ENCODE measurements around the gene GRIK5.

GRIK5 gene

GRCh38 chr19:42075616-42076379, 5.8 kb upstream of the GRIK5 start, which contains the start of gene ZNF574:
ZNF574 (plus strand) TSS chr19:42076166; CDS start chr19:42078607, 2,441 bp downstream.
- DNase-seq: peak; percentile 99

DNA sequence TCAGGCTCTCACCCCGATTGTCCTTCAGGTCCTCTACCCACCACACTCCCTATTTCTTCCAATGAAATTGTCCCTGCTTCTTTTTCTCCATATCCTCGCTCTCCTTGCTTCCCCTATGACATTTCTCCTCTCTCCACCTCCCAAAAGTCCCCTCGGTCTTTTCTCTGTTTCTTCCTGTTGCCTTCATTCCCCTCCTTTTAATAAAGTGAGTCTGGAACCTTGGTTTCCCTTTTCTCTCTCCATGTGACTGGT, 5.3 kb upstream of the GRIK5 start:
- no peak for DNase-seq

DNA sequence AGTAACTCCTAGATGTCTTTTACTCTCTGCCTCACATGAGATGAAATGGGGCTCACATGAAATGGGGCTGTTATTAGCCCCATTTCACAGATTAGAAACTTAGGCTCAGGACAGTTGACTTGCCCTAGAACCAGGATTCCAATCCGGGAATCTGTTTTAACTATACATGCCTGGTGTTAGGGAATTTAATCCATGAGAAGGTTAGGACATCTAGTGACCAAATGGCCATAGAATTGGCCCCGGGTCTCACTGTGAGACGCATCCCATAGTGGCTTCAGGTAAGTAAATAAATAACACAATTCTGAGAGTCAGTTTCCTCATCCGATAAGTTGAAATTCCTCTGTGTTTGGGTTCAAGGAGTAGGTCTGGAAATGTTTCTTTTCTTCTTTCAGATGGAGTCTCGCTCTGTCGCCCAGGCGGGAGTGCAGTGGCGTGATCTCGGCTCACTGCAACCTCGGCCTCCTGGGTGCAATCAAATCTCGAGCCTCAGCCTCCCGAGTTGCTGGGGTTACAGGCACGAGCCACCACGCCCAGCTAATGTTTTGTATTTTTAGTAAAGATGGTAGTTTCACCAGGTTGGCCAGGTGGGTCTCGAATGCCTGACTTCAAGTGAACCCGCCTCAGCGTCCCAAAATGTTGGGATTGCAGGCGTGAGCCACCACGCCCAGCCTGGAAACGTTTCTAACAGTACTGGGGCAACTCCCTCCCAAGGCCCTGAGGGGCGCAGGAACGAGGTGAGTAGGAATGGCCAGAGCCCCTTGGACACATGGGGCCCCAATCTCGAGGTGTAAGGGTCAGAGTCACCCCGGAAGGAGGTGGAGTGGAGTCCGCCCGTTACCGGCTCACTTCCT, 4.7 kb upstream of the GRIK5 start:
- no peak for DNase-seq

GRCh38 chr19:42071247-42071646, 1.2 kb upstream of the GRIK5 start:
- DNase-seq: no peak

- DNase-seq: no peak
Observed at GRCh38 chr19:42068756-42069571, 1.0 kb downstream of the GRIK5 start.

DNA sequence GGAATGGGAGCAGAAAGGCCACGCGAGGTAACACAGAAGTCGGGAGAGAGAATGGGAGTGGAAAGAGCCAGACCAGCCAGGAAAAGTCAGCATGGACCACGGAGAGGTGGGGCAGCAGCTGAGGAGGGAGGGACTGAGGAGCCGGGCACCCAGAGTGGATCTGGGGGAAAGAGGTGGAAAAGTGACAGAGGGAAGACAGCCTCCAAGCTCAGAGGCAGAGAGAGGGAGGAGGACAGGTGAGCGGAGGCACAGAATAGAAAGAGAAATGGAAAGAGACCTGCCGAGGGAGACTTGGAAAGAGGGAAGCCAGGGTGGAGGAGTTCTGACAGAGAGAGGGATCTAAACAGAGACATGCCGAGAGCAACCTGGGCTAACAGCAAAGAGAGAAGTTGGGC, 1.6 kb downstream of the GRIK5 start:
- no peak for DNase-seq

DNA sequence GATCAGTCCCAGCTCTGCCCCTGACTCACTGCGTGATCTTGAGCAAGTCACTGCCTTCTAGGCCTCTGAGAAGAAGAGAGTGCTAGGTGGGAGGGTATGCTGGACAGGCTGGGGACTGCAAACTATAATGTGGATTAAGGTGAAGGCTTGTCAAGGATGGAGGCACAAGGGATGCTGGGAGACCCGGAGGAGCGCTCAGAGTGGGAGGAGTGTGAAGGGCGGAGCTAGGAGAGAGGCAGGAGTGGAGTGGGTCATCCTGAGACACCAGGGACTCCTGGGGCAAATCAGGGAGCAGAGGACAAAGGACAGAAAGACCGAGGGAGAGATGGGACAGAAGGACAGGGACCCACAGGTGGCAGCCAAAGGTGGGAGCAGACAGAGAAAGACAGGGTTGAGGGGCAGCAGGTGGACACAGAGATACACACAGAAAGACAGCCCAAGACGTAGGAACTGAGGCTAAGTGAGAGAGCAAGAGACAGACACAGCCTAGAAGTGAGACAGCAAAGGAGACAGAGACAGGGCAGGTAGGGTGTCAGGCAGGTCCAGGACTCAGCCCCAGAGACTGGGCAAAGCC, 2.6 kb downstream of the GRIK5 start:
- no peak for DNase-seq

- DNase-seq: peak; percentile 9
Observed at GRCh38 chr19:42066075-42066754, 3.8 kb downstream of the GRIK5 start.

DNA sequence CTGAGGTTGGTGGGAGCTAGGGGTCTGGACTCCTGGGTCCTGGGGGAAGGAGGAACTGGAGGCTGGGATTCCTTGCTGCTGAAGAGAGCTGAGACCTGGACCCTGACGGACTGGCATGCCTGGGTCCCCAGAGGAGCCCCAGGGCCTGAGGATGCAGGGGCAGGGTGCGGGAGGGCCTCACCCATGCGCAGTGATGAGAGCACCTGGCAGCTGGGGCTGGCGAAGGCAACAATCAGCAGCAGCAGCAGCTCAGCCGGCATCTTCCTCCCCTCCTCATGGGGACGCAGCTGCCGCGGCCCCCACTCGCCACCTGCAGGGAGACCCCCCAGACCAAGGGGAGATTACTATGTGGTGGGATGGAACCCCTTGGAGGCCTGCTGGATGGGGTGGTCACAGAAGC, 4.5 kb downstream of the GRIK5 start:
- no peak for DNase-seq

GRCh38 chr19:42065051-42065450, 5.0 kb downstream of the GRIK5 start:
- no peak for DNase-seq

- no peak for DNase-seq
Observed at GRCh38 chr19:42064432-42064831, 5.6 kb downstream of the GRIK5 start.

DNA sequence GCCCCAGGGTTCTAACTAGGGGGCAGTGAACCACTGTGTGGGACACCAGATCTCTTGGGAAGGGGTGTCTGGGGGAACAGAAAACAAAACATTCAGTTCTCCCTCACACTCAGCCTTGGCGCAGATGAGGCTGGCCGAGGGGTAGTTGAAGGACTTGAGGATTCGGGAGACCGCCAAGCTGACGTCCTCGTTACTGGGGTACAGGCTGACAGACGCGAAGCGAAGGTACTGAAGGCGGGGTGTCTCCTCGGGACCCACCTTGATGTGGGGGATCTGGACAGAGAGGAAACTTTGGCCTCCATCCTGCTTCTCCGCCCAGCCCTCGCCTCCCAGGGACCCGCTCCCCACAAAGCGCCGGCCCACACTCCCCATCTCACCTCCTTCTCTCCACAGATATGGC, 7.6 kb downstream of the GRIK5 start:
- DNase-seq: no peak

DNA sequence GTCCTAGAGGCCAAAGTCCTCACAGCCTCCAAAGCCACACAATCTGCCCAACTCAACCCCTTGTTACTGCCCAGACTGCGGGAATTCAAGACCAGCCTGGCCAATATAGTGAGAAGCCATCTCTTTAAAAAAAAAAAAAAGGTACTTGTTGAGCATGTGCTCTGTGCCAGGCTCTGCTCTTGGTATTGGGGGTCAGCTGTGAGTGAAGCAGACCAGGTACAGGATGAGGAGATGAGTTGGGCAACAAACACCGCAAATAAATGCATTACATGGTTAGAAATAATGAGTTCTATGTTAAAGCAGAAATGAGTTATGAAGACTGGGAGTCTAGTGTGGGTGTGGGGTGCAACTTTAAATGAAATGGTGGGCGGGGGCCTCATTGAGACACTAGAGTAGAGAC, 9.9 kb downstream of the GRIK5 start:
- no peak for DNase-seq

DNA sequence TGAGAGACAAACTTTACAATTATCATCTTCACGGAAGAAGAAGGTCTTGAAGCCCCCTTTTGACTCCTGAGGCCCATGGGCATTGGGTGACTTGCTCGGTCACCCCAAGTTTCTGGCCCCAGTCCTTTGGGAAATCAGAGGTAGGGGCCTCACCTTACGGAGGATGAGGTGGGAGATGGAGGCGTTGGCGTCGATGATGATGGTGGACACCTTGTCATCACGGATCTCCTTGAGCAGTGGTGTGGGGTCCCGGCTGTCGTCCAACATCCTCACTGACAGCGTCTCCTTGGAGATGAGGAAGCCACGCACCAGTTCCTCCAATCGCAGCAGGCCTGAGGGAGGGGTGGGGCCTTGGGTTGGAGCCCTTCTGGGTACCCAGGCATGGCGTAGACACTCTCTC, 10.8 kb downstream of the GRIK5 start:
- DNase-seq: no peak

GRCh38 chr19:42057846-42058245, 12.2 kb downstream of the GRIK5 start:
- no peak for DNase-seq

DNA sequence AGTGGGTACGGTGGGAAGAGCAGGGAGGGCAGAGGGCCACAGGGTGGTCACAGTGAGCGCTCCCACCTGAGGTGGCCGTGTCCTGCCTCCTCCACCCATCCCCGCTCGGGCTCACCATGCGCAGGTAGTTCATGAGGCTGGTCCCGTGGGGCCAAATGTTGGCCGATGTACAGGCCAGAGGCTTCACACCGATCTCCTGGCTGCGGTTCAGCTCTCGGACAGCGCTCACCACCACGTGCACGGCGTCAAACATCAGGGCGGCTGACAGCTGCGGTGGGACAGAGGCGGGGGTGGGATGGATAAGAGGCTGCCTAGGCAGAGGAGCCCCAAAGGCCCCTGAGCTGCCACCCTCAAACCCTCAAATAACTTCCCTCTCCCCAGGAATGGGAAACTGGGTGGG, 15.8 kb downstream of the GRIK5 start:
- no peak for DNase-seq

- DNase-seq: no peak
Observed at GRCh38 chr19:42053037-42053935, 16.7 kb downstream of the GRIK5 start.

GRCh38 chr19:42052241-42052863, 17.7 kb downstream of the GRIK5 start:
- DNase-seq: no peak

GRCh38 chr19:42051166-42052115, 18.6 kb downstream of the GRIK5 start:
- no peak for DNase-seq

- DNase-seq: no peak
Observed at GRCh38 chr19:42048992-42049391, 21.0 kb downstream of the GRIK5 start.

Measured in midbrain (tissue), 1 donor.